SU-DHL-6 (cell line): Measurements from ENCODE around the gene MYL6B.

Experiments
- H2AFZ ChIP-seq: fragments of 200-600 bp; sonication (generic); 2 replicates; pipeline ENCODE4 v1.6.1; 2014; ENCODE audit warnings: low read depth, mild to moderate bottlenecking, moderate library complexity, mixed read lengths, antibody characterized with exemption, low read length; ENCODE audit not compliant: severe bottlenecking
- H3F3A ChIP-seq: fragments of 200-600 bp; shearing (Covaris generic); 2 replicates; pipeline ENCODE4 v1.6.0; 2016; ENCODE audit warnings: antibody characterized with exemption, mild to moderate bottlenecking; ENCODE audit not compliant: insufficient read depth
- H3K27ac ChIP-seq: fragments of 200-600 bp; sonication (generic); 2 replicates; pipeline ENCODE4 v1.5.1; 2016; ENCODE audit warnings: low read depth, mild to moderate bottlenecking, low read length, moderate library complexity, mixed read lengths
- H3K27me3 ChIP-seq: fragments of 200-600 bp; sonication (generic), shearing (Covaris generic); 2 replicates; pipeline ENCODE4 v1.6.0; 2014; ENCODE audit warnings: mild to moderate bottlenecking, low read length
- H3K36me3 ChIP-seq: fragments of 200-600 bp; sonication (generic); 2 replicates; pipeline ENCODE4 v1.6.1; 2014; ENCODE audit warnings: mild to moderate bottlenecking, low read length, mixed read lengths
- H3K4me2 ChIP-seq: fragments of 300-600, 200-600 bp; shearing (Covaris generic), sonication (generic); 2 replicates; pipeline ENCODE4 v1.6.0; 2014; ENCODE audit warnings: low read length, low read depth, mild to moderate bottlenecking; ENCODE audit not compliant: poor library complexity, severe bottlenecking
- H3K4me3 ChIP-seq: fragments of 200-600 bp; sonication (generic); 2 replicates; pipeline ENCODE4 v1.5.1; 2014; ENCODE audit warnings: antibody characterized with exemption, low read length, mild to moderate bottlenecking, mixed read lengths; ENCODE audit not compliant: insufficient read depth, poor library complexity, severe bottlenecking
- H3K79me2 ChIP-seq: fragments of 200-600 bp; sonication (generic); 2 replicates; pipeline ENCODE4 v1.6.1; 2014; ENCODE audit warnings: mild to moderate bottlenecking, low read length, moderate library complexity; ENCODE audit not compliant: insufficient read depth
- H3K9ac ChIP-seq: fragments of 200-600 bp; sonication (generic); 2 replicates; pipeline ENCODE4 v1.7.0; 2014; ENCODE audit warnings: mild to moderate bottlenecking, low read length
- H3K9me2 ChIP-seq: fragments of 200-600 bp; sonication (generic); replicated peaks from 2 replicates; pipeline ENCODE4 v1.6.1; 2014; ENCODE audit warnings: low read length; ENCODE audit not compliant: insufficient read depth
- H3K9me3 ChIP-seq: fragments of 200-600 bp; sonication (generic); 2 replicates; pipeline ENCODE4 v1.6.1; 2014; ENCODE audit warnings: low read length, mixed read lengths; ENCODE audit not compliant: insufficient read depth
- H4K20me1 ChIP-seq: fragments of 200-600 bp; sonication (generic); 2 replicates; pipeline ENCODE4 v1.6.1; 2014; ENCODE audit warnings: low read depth, mild to moderate bottlenecking, antibody characterized with exemption, low read length, moderate library complexity, mixed read lengths
- EZH2phosphoT487 ChIP-seq: fragments of 200-600 bp; sonication (generic), shearing (Covaris generic); conservative IDR thresholded peaks from 2 replicates; pipeline ENCODE4 v1.6.1; 2018; ENCODE audit warnings: mild to moderate bottlenecking, antibody characterized with exemption, low read length, moderate library complexity, mixed read lengths
- TF ChIP-seq, protein P1 (sequence below): fragments of 200-600 bp; sonication (generic); IDR thresholded peaks from one replicate; pipeline ENCODE4 v1.5.1; 2017; ENCODE audit warnings: antibody characterized with exemption, mild to moderate bottlenecking, low read length, moderate library complexity; ENCODE audit not compliant: insufficient read depth, poor library complexity, severe bottlenecking

MYL6B gene

DNA sequence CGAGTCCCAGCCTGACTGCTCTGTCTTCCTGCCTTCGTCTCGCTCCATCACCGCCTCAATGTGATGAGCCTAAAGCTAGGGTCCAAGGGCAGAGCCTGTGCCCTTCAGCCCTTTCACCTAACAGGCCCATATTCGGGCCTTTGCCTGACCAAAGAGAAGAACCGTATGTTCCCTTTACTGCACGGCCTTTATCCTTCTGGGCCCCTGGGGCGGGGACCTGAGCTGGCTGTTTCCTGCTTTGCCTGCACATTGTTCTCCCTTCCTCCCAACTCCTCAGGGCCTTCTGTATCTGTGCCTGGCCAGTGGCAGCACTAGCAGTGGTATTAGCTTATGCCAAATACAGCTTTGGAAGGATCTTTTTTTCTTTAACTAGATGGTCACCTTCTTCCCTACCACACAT lies 8.5 kb upstream of the MYL6B start:
- H3K9me2 ChIP-seq = no peaks in the 10 kb centered on the region
- H3K27ac ChIP-seq = no peak overlapping the region
- no peak overlapping the region for H3K9ac ChIP-seq
- H3K4me2 ChIP-seq = no peak overlapping the region
- peaks cover 3% of the 10 kb centered on the region; the same call in 1 of the 2 replicates for H3K36me3 ChIP-seq
- no peak overlapping the region for H3K4me3 ChIP-seq
- no peaks in the 10 kb centered on the region for H3K9me3 ChIP-seq
- no peaks in the 10 kb centered on the region for H4K20me1 ChIP-seq
- no peak for TF ChIP-seq EZH2phosphoT487
- TF ChIP-seq, protein P1, sequence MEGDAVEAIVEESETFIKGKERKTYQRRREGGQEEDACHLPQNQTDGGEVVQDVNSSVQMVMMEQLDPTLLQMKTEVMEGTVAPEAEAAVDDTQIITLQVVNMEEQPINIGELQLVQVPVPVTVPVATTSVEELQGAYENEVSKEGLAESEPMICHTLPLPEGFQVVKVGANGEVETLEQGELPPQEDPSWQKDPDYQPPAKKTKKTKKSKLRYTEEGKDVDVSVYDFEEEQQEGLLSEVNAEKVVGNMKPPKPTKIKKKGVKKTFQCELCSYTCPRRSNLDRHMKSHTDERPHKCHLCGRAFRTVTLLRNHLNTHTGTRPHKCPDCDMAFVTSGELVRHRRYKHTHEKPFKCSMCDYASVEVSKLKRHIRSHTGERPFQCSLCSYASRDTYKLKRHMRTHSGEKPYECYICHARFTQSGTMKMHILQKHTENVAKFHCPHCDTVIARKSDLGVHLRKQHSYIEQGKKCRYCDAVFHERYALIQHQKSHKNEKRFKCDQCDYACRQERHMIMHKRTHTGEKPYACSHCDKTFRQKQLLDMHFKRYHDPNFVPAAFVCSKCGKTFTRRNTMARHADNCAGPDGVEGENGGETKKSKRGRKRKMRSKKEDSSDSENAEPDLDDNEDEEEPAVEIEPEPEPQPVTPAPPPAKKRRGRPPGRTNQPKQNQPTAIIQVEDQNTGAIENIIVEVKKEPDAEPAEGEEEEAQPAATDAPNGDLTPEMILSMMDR = no peak
- no peaks in the 10 kb centered on the region for H3K79me2 ChIP-seq
- H2AFZ ChIP-seq = no peak overlapping the region
- no peaks in the 10 kb centered on the region for H3K27me3 ChIP-seq
- 0 out of 2 replicates have a peak, but pooled peaks cover 7% of the 10 kb centered on the region for H3F3A ChIP-seq

DNA sequence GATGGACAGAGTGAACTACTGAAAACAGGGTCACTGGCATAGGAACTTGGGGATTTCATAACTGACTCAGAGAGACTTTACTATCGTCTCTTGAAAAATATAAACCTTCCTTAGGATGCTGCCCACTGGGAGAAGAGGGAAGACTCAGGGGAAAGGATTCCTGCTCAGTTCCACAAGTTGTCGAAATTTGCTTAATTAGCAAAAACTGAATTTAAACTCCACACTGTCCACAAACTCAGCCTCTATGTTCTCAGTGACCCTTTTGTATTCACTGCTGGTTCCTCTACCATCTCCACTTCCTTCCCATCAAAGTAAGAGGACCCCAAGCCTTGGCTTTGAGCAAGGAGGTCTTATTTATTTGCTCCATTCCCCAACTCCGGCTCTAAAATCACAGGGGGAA lies 7.2 kb upstream of the MYL6B start:
- Histone ChIP-seq H3K27ac (no peak overlapping the region), H4K20me1 (no peaks in the 10 kb centered on the region), H3K4me3 (no peak overlapping the region), H3K9ac (no peak overlapping the region), H3K27me3 (no peaks in the 10 kb centered on the region), H2AFZ (no peak overlapping the region), H3K4me2 (no peak overlapping the region), H3K9me3 (no peaks in the 10 kb centered on the region), H3K9me2 (no peaks in the 10 kb centered on the region), H3F3A (0 out of 2 replicates have a peak, but pooled peaks cover 7% of the 10 kb centered on the region), H3K79me2 (no peaks in the 10 kb centered on the region), H3K36me3 (peaks cover 3% of the 10 kb centered on the region; the same call in 1 of the 2 replicates)
- TF ChIP-seq, protein P1 = no peak
- no peak for TF ChIP-seq EZH2phosphoT487

DNA sequence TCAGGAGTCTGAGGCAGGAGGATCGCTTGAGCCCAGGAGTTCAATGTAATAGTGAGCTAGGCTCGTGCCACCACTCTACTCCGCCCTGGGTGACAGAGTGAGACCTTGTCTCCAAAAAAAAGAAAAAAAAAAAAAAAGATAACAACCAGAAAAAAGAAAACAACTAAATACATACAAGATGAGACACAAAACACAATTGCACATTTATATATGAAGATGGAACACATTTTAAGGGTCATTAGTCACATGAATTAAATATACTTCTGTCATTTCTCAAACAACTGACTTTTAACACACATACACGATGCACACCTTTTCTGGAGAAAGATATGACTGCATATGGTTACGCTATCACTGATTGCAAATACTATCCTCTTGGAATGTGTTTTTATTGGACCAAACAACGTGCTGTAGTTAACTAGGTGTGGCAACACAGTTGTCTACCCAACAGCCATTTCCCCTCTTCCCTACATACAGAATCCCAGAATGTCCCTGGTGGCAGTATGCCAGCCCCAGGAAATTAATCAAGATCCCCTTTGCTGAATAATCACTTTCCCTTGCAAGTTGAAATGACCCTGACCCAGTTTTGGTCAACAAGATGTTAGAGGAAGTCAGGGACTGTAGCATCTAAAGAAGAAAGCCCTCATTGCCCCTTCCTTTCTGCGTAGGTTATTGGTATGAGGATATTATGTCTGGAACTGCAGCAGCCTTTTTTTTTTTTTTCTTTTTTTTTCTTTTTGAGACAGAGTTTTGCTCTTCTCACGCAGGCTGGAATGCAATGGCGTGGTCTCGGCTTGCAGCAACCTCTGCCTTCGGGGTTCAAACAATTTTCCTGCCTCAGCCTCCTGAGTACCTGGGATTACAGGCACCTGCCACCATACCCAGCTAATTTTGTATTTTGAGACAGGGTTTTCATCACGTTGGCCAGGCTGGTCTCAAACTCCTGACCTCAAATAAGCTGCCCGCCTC lies 5.6 kb upstream of the MYL6B start:
- Histone ChIP-seq H3K79me2 (no peaks in the 10 kb centered on the region), H3K4me3 (no peak overlapping the region), H2AFZ (no peak overlapping the region), H3K27me3 (no peaks in the 10 kb centered on the region), H3K9me3 (no peaks in the 10 kb centered on the region), H4K20me1 (no peaks in the 10 kb centered on the region), H3K9me2 (no peaks in the 10 kb centered on the region), H3K9ac (no peak overlapping the region), H3K4me2 (no peak overlapping the region), H3K27ac (no peak overlapping the region), H3K36me3 (no peaks in the 10 kb centered on the region), H3F3A (peaks cover 13% of the 10 kb centered on the region; the same call in 1 of the 2 replicates)
- TF ChIP-seq EZH2phosphoT487 = no peak
- TF ChIP-seq, protein P1 = no peak
